C4-2B (cell line): Measurements from ENCODE around the gene PRKCZ.

ENCODE experiments used
- ZFX ChIP-seq: fragments of 450-650 bp; IDR thresholded peaks from 2 replicates; pipeline ENCODE4 v1.6.1; 2017
- TF ChIP-seq, protein P1 (sequence below): fragments of 450-650 bp; conservative IDR thresholded peaks from 2 replicates; pipeline ENCODE4 v1.5.1; 2017; ENCODE audit warnings: mild to moderate bottlenecking

DNA sequence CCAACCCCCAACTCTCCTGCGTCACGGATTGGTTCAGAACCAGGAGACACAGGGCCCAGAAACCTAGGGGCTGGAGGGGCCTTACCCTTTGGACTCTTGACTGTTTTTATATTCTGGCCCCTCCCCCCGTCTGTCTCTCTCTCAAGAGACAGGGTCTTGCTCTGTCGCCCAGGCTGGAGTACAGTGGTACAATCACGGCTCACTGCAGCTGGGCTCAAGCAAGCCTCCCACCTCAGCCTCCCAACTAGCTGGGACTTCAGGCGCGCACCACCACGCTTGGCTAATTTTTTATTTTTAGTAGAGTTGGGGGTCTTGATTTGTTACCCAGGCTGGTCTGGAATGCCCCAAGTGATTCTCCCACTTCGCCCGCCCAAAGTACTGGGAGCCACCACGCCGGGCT lies 52.5 kb downstream of the PRKCZ start:
- TF ChIP-seq, protein P1, sequence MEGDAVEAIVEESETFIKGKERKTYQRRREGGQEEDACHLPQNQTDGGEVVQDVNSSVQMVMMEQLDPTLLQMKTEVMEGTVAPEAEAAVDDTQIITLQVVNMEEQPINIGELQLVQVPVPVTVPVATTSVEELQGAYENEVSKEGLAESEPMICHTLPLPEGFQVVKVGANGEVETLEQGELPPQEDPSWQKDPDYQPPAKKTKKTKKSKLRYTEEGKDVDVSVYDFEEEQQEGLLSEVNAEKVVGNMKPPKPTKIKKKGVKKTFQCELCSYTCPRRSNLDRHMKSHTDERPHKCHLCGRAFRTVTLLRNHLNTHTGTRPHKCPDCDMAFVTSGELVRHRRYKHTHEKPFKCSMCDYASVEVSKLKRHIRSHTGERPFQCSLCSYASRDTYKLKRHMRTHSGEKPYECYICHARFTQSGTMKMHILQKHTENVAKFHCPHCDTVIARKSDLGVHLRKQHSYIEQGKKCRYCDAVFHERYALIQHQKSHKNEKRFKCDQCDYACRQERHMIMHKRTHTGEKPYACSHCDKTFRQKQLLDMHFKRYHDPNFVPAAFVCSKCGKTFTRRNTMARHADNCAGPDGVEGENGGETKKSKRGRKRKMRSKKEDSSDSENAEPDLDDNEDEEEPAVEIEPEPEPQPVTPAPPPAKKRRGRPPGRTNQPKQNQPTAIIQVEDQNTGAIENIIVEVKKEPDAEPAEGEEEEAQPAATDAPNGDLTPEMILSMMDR: no peak
- no peak for TF ChIP-seq ZFX
